IMR-90 (cell line): ENCODE measurements around the gene CAND1. TPM values are rescaled to one million over a fixed set of nuclear protein-coding genes. Genes with fewer than 3 reads are reported as not detected.

Experiments
- ATAC-seq: fragments of 200-7000 bp; cut with Tn5 transposase; 2 replicates; pipeline ENCODE4 v1.9.1; 2020; ENCODE audit warnings: low read depth, mild to moderate bottlenecking, moderate library complexity
- BruUV-seq: library from RNA; stranded (reverse); fragments of 400-500 nt; replicated peaks from 2 replicates; lab custom pipeline; 2021; lab: Mats Ljungman, UMichigan
- CTCF ChIA-PET: fragments of 300-600 bp; formaldehyde crosslinking; extraction: SDS; loops from one replicate; lab custom pipeline; 2021; ENCODE audit warnings: antibody characterized with exemption; lab: Yijun Ruan, JAX
- POLR2A ChIA-PET: fragments of 300-600 bp; sonication (Branson Sonifier 250); formaldehyde crosslinking; loops from one replicate; lab custom pipeline; 2022; ENCODE audit warnings: antibody characterized with exemption; ENCODE audit not compliant: unreplicated experiment; lab: Charles Lee
- DNase-seq: peaks from one replicate; pipeline ENCODE4 v3.0.0; 2013
- H2AFZ ChIP-seq: replicated peaks from 2 replicates; pipeline ENCODE3; 2013; ENCODE audit warnings: low read length, mild to moderate bottlenecking; ENCODE audit not compliant: poor library complexity
- H2AK5ac ChIP-seq: 2 replicates; pipeline ENCODE4 v1.6.1; 2013; ENCODE audit warnings: low read depth, low read length, inconsistent platforms
- H2AK9ac ChIP-seq: replicated peaks from 2 replicates; pipeline ENCODE3; 2013; ENCODE audit warnings: mild to moderate bottlenecking, low read depth, low read length, moderate library complexity; ENCODE audit not compliant: poor library complexity
- H2BK120ac ChIP-seq: 2 replicates; pipeline ENCODE4 v1.6.1; 2013; ENCODE audit warnings: low read depth, low read length, inconsistent platforms
- H2BK15ac ChIP-seq: 3 replicates; pipeline ENCODE4 v1.6.1; 2013; ENCODE audit warnings: low read depth, low read length, inconsistent platforms
- H2BK20ac ChIP-seq: 2 replicates; pipeline ENCODE4 v1.6.1; 2013; ENCODE audit warnings: low read depth, mild to moderate bottlenecking, inconsistent platforms, low read length, moderate library complexity
- H2BK5ac ChIP-seq: 2 replicates; pipeline ENCODE4 v1.6.1; 2013; ENCODE audit warnings: mild to moderate bottlenecking, low read depth, low read length, inconsistent platforms; ENCODE audit not compliant: poor library complexity, severe bottlenecking
- H3K14ac ChIP-seq: replicated peaks from 2 replicates; pipeline ENCODE4 v1.6.1; 2013; ENCODE audit warnings: low read depth, low read length, inconsistent platforms
- H3K18ac ChIP-seq: 2 replicates; pipeline ENCODE4 v1.6.1; 2013; ENCODE audit warnings: low read depth, low read length, control low read depth
- H3K23ac ChIP-seq: 2 replicates; pipeline ENCODE4 v1.6.1; 2013; ENCODE audit warnings: low read depth, low read length, inconsistent platforms
- H3K27ac ChIP-seq: 2 replicates; pipeline ENCODE4 v1.5.1; 2013; ENCODE audit warnings: mild to moderate bottlenecking, control low read depth, low read length; ENCODE audit not compliant: insufficient read depth
- H3K27me3 ChIP-seq: 2 replicates; pipeline ENCODE4 v1.6.1; 2013; ENCODE audit warnings: low read length; ENCODE audit not compliant: control insufficient read depth, insufficient read depth
- H3K36me3 ChIP-seq: 2 replicates; pipeline ENCODE4 v1.6.1; 2013; ENCODE audit warnings: low read length, mixed read lengths; ENCODE audit not compliant: control insufficient read depth, insufficient read depth
- H3K4ac ChIP-seq: 2 replicates; pipeline ENCODE4 v1.6.1; 2013; ENCODE audit warnings: low read depth, low read length, inconsistent platforms
- H3K4me1 ChIP-seq: 2 replicates; pipeline ENCODE4 v1.6.1; 2013; ENCODE audit warnings: low read length, mixed read lengths; ENCODE audit not compliant: control insufficient read depth, insufficient read depth
- H3K4me2 ChIP-seq: 2 replicates; pipeline ENCODE4 v1.6.1; 2013; ENCODE audit warnings: low read depth, mild to moderate bottlenecking, control low read depth, low read length, moderate library complexity
- H3K4me3 ChIP-seq: 2 replicates; pipeline ENCODE4 v1.5.1; 2013; ENCODE audit warnings: low read depth, mild to moderate bottlenecking, control low read depth, low read length, moderate library complexity; ENCODE audit not compliant: insufficient read depth
- H3K56ac ChIP-seq: 2 replicates; pipeline ENCODE4 v1.6.1; 2013; ENCODE audit warnings: low read length, inconsistent platforms; ENCODE audit not compliant: insufficient read depth; ENCODE audit errors: extremely low read depth
- H3K79me1 ChIP-seq, 2 experiments: 2 replicates each; pipeline ENCODE4 v1.6.1; 2013; ENCODE audit warnings: low read length in 2 of 2, inconsistent platforms in 1 of 2, low read depth in 1 of 2
- H3K9ac ChIP-seq: 2 replicates; pipeline ENCODE4 v1.6.1; 2013; ENCODE audit warnings: low read depth, low read length, control low read depth
- H3K9me1 ChIP-seq: 2 replicates; pipeline ENCODE4 v1.6.1; 2013; ENCODE audit warnings: low read length, inconsistent platforms; ENCODE audit not compliant: insufficient read depth
- H3K9me3 ChIP-seq: 2 replicates; pipeline ENCODE4 v1.6.1; 2013; ENCODE audit warnings: low read length; ENCODE audit not compliant: control insufficient read depth, insufficient read depth
- H4K20me1 ChIP-seq: 2 replicates; pipeline ENCODE4 v1.6.1; 2013; ENCODE audit warnings: low read length, inconsistent platforms; ENCODE audit not compliant: insufficient read depth
- H4K5ac ChIP-seq: 2 replicates; pipeline ENCODE4 v1.6.1; 2013; ENCODE audit warnings: mild to moderate bottlenecking, low read depth, low read length, control low read depth
- H4K8ac ChIP-seq, 2 experiments: 2 replicates each; pipeline ENCODE4 v1.6.1; 2013; ENCODE audit warnings: low read depth in 2 of 2, low read length in 2 of 2, control low read depth in 1 of 2, inconsistent platforms in 1 of 2
- H4K91ac ChIP-seq: 2 replicates; pipeline ENCODE4 v1.6.1; 2013; ENCODE audit warnings: low read depth, low read length, inconsistent platforms; ENCODE audit not compliant: insufficient read depth
- CEBPB ChIP-seq: IDR thresholded peaks from 2 replicates; pipeline ENCODE4 v1.6.1; 2012; ENCODE audit warnings: low read depth, low read length, improper control_type of control experiment
- CHD1 ChIP-seq: IDR thresholded peaks from 2 replicates; pipeline ENCODE4 v1.6.1; 2012; ENCODE audit warnings: low read depth, low read length, improper control_type of control experiment
- FOS ChIP-seq: fragments of 150-350 bp; IDR thresholded peaks from 2 replicates; pipeline ENCODE4 v1.6.1; 2016; ENCODE audit warnings: low read depth, low read length
- MXI1 ChIP-seq: IDR thresholded peaks from 2 replicates; pipeline ENCODE4 v1.6.1; 2012; ENCODE audit warnings: low read depth, mild to moderate bottlenecking, low read length, moderate library complexity, borderline replicate concordance
- NFE2L2 ChIP-seq: fragments of 150-350 bp; IDR thresholded peaks from 2 replicates; pipeline ENCODE4 v1.6.1; 2016; ENCODE audit warnings: low read depth, mild to moderate bottlenecking, low read length
- POLR2A ChIP-seq: IDR thresholded peaks from 2 replicates; pipeline ENCODE4 v1.6.1; 2012; ENCODE audit warnings: mild to moderate bottlenecking, low read depth, low read length
- RAD21 ChIP-seq: IDR thresholded peaks from 2 replicates; pipeline ENCODE4 v1.6.1; 2012; ENCODE audit warnings: low read length, improper control_type of control experiment
- RCOR1 ChIP-seq: IDR thresholded peaks from 2 replicates; pipeline ENCODE4 v1.6.1; 2012; ENCODE audit warnings: mild to moderate bottlenecking, low read length, improper control_type of control experiment; ENCODE audit not compliant: insufficient replicate concordance
- RFX5 ChIP-seq: IDR thresholded peaks from 2 replicates; pipeline ENCODE4 v1.8.0; 2012; ENCODE audit warnings: low read depth, mild to moderate bottlenecking, low read length, moderate library complexity
- WGBS, 2 experiments: methylation state at CpG; one replicate each; pipeline versions ENCODE4 v1.1.5 to v1.1.7; 2013; ENCODE audit warnings: missing lambda C conversion rate in 2 of 2; ENCODE audit not compliant: insufficient read length in 1 of 2; ENCODE audit errors: extremely low coverage in 2 of 2; 5-methylcytosine and 5-hydroxymethylcytosine counted together
- dilution Hi-C: fragments of 300-500 bp; cut with HindIII; formaldehyde crosslinking; loops from one replicate; pipeline ENCODE4 v1.14.3; 2018; ENCODE audit warnings: low sequenced_read_pairs; ENCODE audit not compliant: unreplicated experiment
- in situ Hi-C: fragments of 300-500 bp; cut with MboI; formaldehyde crosslinking; loops from 3 replicates; pipeline ENCODE4 v1.14.3; 2019; ENCODE audit warnings: low sequenced_read_pairs, inconsistent platforms, mixed read lengths
- intact Hi-C: fragments of 100-400 bp; cut with micrococcal nuclease; formaldehyde crosslinking; loops from 2 replicates; pipeline ENCODE4 v1.10.0; 2022
- polyA plus RNA-seq, 3 experiments: library from polyadenylated mRNA; depleted of rRNA; stranded (reverse); fragments of >200 nt; gene quantifications; 2 replicates each; pipeline ENCODE4 v1.2.3, GENCODE V29; 2012; ENCODE audit warnings: low replicate concordance in 1 of 3
- total RNA-seq: library from RNA; depleted of rRNA; stranded (reverse); fragments of >200 nt; gene quantifications from 2 replicates; pipeline ENCODE4 v1.2.3, GENCODE V29; 2012
- TF ChIP-seq, protein P1 (sequence below): fragments of 150-350 bp; IDR thresholded peaks from 2 replicates; pipeline ENCODE4 v1.6.1; 2016; ENCODE audit warnings: low read depth, mild to moderate bottlenecking, low read length, moderate library complexity, borderline replicate concordance
- TF ChIP-seq, protein P2 (sequence below): fragments of 150-350 bp; IDR thresholded peaks from 2 replicates; pipeline ENCODE4 v1.6.1; 2017; ENCODE audit warnings: mild to moderate bottlenecking, antibody characterized with exemption, low read length, low read depth

CAND1 gene
- total and polyA plus RNA-seq, 2 of the 4 experiments (the other 2 are of a cell fraction): 42.6 to 91.4 TPM

DNA sequence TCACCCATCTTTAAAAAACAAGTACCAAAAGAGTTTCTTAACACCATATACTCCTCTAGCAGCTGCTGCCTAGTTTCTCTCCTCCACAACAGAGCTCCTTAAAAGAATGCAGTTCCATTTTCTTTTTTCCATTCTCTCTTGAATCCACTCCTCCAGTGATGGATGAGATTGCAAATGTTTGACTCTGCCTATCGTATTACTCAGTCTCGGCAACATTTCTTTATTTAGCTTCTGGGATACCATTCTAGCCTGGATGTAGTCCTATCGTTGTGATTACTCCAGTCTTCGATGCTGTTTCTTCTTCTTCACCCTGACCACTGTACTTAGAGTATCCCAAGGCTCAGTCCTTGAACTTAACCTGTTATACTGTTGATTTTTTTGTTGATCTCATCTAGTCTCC, 30.8 kb downstream of the CAND1 start:
- no peaks in the 10 kb centered on the region for H3K4me1 ChIP-seq
- no peak overlapping the region for H4K8ac ChIP-seq
- no peak overlapping the region for H3K18ac ChIP-seq
- dilution Hi-C loops: no loop called here
- no peak overlapping the region for H2BK120ac ChIP-seq
- H3K23ac ChIP-seq: no peak overlapping the region
- no peak overlapping the region for H3K4ac ChIP-seq
- H4K20me1 ChIP-seq: peaks cover 8% of the 10 kb centered on the region
- no peak overlapping the region for H4K5ac ChIP-seq
- H3K79me1 ChIP-seq: peaks cover under 1 to 29% of the 10 kb centered on the region in 2 experiments
- WGBS, 2 experiments: no CpG with 5 or more reads among the region's 4 CpGs
- H2AK5ac ChIP-seq: no peak overlapping the region
- no peaks in the 10 kb centered on the region for H3K9me1 ChIP-seq
- ChIA-PET CTCF (no interaction called here), POLR2A (interaction anchor here (0.6 kb wide), 1 partner anchor 141 kb away, joined by 3 read pairs; no protein-coding TSS in a partner anchor)
- BruUV-seq: no TSS peak
- H3K56ac ChIP-seq: no peak overlapping the region
- H2AFZ ChIP-seq: no peak overlapping the region
- DNase-seq: no peak
- peaks cover 21% of the 10 kb centered on the region for H3K36me3 ChIP-seq
- H3K14ac ChIP-seq: no peak overlapping the region
- no peak overlapping the region for H2BK15ac ChIP-seq
- no peak overlapping the region for H2BK20ac ChIP-seq
- no peak overlapping the region for H2AK9ac ChIP-seq
- no peaks in the 10 kb centered on the region for H3K9me3 ChIP-seq
- in situ Hi-C loops: no loop called here
- H3K27me3 ChIP-seq: no peaks in the 10 kb centered on the region
- no peak overlapping the region for H3K27ac ChIP-seq
- H2BK5ac ChIP-seq: no peak overlapping the region
- no peak overlapping the region for H3K4me2 ChIP-seq
- no peak for ATAC-seq
- TF ChIP-seq POLR2A (no peak), CHD1 (no peak), RCOR1 (no peak), FOS (no peak), RFX5 (no peak), NFE2L2 (no peak), CEBPB (no peak), MXI1 (no peak), RAD21 (no peak)
- TF ChIP-seq, protein P1, sequence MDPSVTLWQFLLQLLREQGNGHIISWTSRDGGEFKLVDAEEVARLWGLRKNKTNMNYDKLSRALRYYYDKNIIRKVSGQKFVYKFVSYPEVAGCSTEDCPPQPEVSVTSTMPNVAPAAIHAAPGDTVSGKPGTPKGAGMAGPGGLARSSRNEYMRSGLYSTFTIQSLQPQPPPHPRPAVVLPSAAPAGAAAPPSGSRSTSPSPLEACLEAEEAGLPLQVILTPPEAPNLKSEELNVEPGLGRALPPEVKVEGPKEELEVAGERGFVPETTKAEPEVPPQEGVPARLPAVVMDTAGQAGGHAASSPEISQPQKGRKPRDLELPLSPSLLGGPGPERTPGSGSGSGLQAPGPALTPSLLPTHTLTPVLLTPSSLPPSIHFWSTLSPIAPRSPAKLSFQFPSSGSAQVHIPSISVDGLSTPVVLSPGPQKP: no peak
- TF ChIP-seq, protein P2, sequence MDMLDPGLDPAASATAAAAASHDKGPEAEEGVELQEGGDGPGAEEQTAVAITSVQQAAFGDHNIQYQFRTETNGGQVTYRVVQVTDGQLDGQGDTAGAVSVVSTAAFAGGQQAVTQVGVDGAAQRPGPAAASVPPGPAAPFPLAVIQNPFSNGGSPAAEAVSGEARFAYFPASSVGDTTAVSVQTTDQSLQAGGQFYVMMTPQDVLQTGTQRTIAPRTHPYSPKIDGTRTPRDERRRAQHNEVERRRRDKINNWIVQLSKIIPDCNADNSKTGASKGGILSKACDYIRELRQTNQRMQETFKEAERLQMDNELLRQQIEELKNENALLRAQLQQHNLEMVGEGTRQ: no peak
- H3K9ac ChIP-seq: no peak overlapping the region
- intact Hi-C loops: no loop called here
- H4K91ac ChIP-seq: no peak overlapping the region
- no peak overlapping the region for H3K4me3 ChIP-seq
